Caco-2 (cell line): Measurements from ENCODE around the gene NPHP4. TPM values are rescaled to one million over a fixed set of nuclear protein-coding genes. Genes with fewer than 3 reads are reported as not detected.

ENCODE experiments used
- BruUV-seq: library from RNA; stranded (reverse); fragments of 400-500 nt; replicated peaks from 2 replicates; lab custom pipeline; 2021; lab: Mats Ljungman, UMichigan
- CTCF ChIA-PET: fragments of 300-600 bp; sonication (Branson Sonifier 250); formaldehyde crosslinking; loops from one replicate; lab custom pipeline; 2022; ENCODE audit warnings: antibody characterized with exemption; lab: Charles Lee
- POLR2A ChIA-PET: fragments of 300-600 bp; sonication (Branson Sonifier 250); formaldehyde crosslinking; loops from one replicate; lab custom pipeline; 2022; ENCODE audit warnings: antibody characterized with exemption; lab: Charles Lee
- DNase-seq, 2 experiments: peaks; one replicate each; pipeline versions ENCODE4 v3.0.0 to v3.0.0-alpha.2; 2020 to 2022
- H3K27me3 ChIP-seq: replicated peaks from 2 replicates; pipeline ENCODE4 v1.6.0; 2011; ENCODE audit warnings: low read length; ENCODE audit not compliant: control insufficient read depth, insufficient read depth
- H3K36me3 ChIP-seq: 2 replicates; pipeline ENCODE4 v1.5.1; 2011; ENCODE audit warnings: low read length; ENCODE audit not compliant: control insufficient read depth, insufficient read depth
- H3K4me1 ChIP-seq: fragments of 250-450 bp; sonication (Bioruptor Pico); 2 replicates; pipeline ENCODE4 v1.5.1; 2020; ENCODE audit warnings: mild to moderate bottlenecking
- H3K4me3 ChIP-seq: 2 replicates; pipeline ENCODE4 v1.5.1; 2011; ENCODE audit warnings: low read depth, mild to moderate bottlenecking, control low read depth, low read length
- H3K9me3 ChIP-seq: fragments of 250-450 bp; sonication (Bioruptor Pico); 2 replicates; pipeline ENCODE4 v1.5.1; 2020; ENCODE audit warnings: mild to moderate bottlenecking, moderate library complexity
- H3K27ac Mint-ChIP-seq: one replicate; pipeline ENCODE4 v1.8.0; 2022; ENCODE audit warnings: mixed read lengths; ENCODE audit not compliant: unreplicated experiment
- H3K27me3 Mint-ChIP-seq: one replicate; pipeline ENCODE4 v1.8.0; 2022; ENCODE audit warnings: mixed read lengths; ENCODE audit not compliant: insufficient read depth, unreplicated experiment
- H3K36me3 Mint-ChIP-seq: one replicate; pipeline ENCODE4 v1.8.0; 2022; ENCODE audit warnings: mild to moderate bottlenecking, mixed read lengths; ENCODE audit not compliant: insufficient read depth, unreplicated experiment
- H3K4me1 Mint-ChIP-seq: one replicate; pipeline ENCODE4 v1.8.0; 2022; ENCODE audit warnings: low read depth, mixed read lengths; ENCODE audit not compliant: unreplicated experiment
- H3K4me3 Mint-ChIP-seq: one replicate; pipeline ENCODE4 v1.8.0; 2022; ENCODE audit warnings: mild to moderate bottlenecking, moderate library complexity, mixed read lengths; ENCODE audit not compliant: unreplicated experiment
- H3K9me3 Mint-ChIP-seq: one replicate; pipeline ENCODE4 v1.8.0; 2022; ENCODE audit warnings: mixed read lengths; ENCODE audit not compliant: unreplicated experiment
- CTCF ChIP-seq, 2 experiments: fragments of 200-600 bp in 1 of 2; IDR thresholded peaks; 1 replicate in 1 of 2; 2 replicates in 1 of 2; pipeline versions ENCODE4 v1.5.1 to v1.8.0; 2011 to 2022; ENCODE audit warnings: antibody characterized with exemption in 1 of 2, control low read depth in 1 of 2, inconsistent platforms in 1 of 2, low read depth in 1 of 2, low read length in 1 of 2, mild to moderate bottlenecking in 1 of 2, moderate library complexity in 1 of 2; ENCODE audit not compliant: insufficient read depth in 1 of 2, severe bottlenecking in 1 of 2, unreplicated experiment in 1 of 2
- intact Hi-C: fragments of 100-400 bp; cut with micrococcal nuclease; formaldehyde crosslinking; loops from one replicate; pipeline ENCODE4 v1.10.0; 2022; ENCODE audit not compliant: unreplicated experiment
- total RNA-seq: library from RNA; stranded (reverse); gene quantifications from 2 replicates; pipeline ENCODE4 v1.2.3, GENCODE V29; 2022

The NPHP4 gene
- total RNA-seq, 1 experiment from 2014 or later = 12.3 TPM

- ChIA-PET POLR2A (no interaction called here), CTCF (no interaction called here)
- no peak overlapping the region for H3K4me3 Mint-ChIP-seq
- no peak overlapping the region for H3K4me3 ChIP-seq
- no peak for TF ChIP-seq CTCF (IDR thresholded peaks at IDR 0.05; ENCODE audit: insufficient read depth in 1 of 2, low read depth in 1 of 2, low read length in 1 of 2, severe bottlenecking in 1 of 2, unreplicated experiment in 1 of 2)
- H3K4me1 ChIP-seq = no peaks in the 10 kb centered on the region
- no peaks in the 10 kb centered on the region for H3K36me3 Mint-ChIP-seq
- H3K27me3 Mint-ChIP-seq = no peaks in the 10 kb centered on the region
- BruUV-seq = no TSS peak
- H3K4me1 Mint-ChIP-seq = peaks cover 11% of the 10 kb centered on the region
- H3K27ac Mint-ChIP-seq = no peak overlapping the region
- intact Hi-C loops = no loop called here
- no peaks in the 10 kb centered on the region; the same call in 1 of the 2 replicates for H3K36me3 ChIP-seq
- H3K9me3 Mint-ChIP-seq = no peaks in the 10 kb centered on the region
- no peaks in the 10 kb centered on the region for H3K9me3 ChIP-seq
- peak in 1 of 2 experiments; percentile 21 for DNase-seq
- H3K27me3 ChIP-seq = no peaks in the 10 kb centered on the region
These were observed 32.5 kb downstream of the NPHP4 start for GRCh38 chr1:5959667-5960230.

- no peaks in the 10 kb centered on the region for H3K36me3 Mint-ChIP-seq
- Histone ChIP-seq H3K9me3 (no peaks in the 10 kb centered on the region), H3K36me3 (no peaks in the 10 kb centered on the region; the same call in 1 of the 2 replicates), H3K4me1 (no peaks in the 10 kb centered on the region), H3K27me3 (no peaks in the 10 kb centered on the region), H3K4me3 (no peak overlapping the region)
- no peaks in the 10 kb centered on the region for H3K27me3 Mint-ChIP-seq
- no peaks in the 10 kb centered on the region for H3K9me3 Mint-ChIP-seq
- no peak for TF ChIP-seq CTCF (IDR thresholded peaks at IDR 0.05; ENCODE audit: insufficient read depth in 1 of 2, low read depth in 1 of 2, low read length in 1 of 2, severe bottlenecking in 1 of 2, unreplicated experiment in 1 of 2)
- intact Hi-C loops = no loop called here
- CTCF ChIA-PET = no interaction called here
- POLR2A ChIA-PET = no interaction called here
- H3K4me3 Mint-ChIP-seq = no peak overlapping the region
- no peak for DNase-seq
- BruUV-seq = no TSS peak
- H3K27ac Mint-ChIP-seq = no peak overlapping the region
- H3K4me1 Mint-ChIP-seq = peaks cover 13% of the 10 kb centered on the region
These were observed 33.1 kb downstream of the NPHP4 start for GRCh38 chr1:5959087-5959486.

- TF ChIP-seq CTCF (IDR thresholded peaks at IDR 0.05; ENCODE audit: insufficient read depth in 1 of 2, low read depth in 1 of 2, low read length in 1 of 2, severe bottlenecking in 1 of 2, unreplicated experiment in 1 of 2) = no peak
- POLR2A ChIA-PET = no interaction called here
- intact Hi-C loops = no loop called here
- H3K4me3 Mint-ChIP-seq = no peak overlapping the region
- Histone ChIP-seq H3K4me3 (no peak overlapping the region), H3K36me3 (no peaks in the 10 kb centered on the region; the same call in 1 of the 2 replicates), H3K27me3 (no peaks in the 10 kb centered on the region), H3K4me1 (no peaks in the 10 kb centered on the region), H3K9me3 (no peaks in the 10 kb centered on the region)
- peaks cover 13% of the 10 kb centered on the region for H3K4me1 Mint-ChIP-seq
- no peak for DNase-seq
- H3K9me3 Mint-ChIP-seq = no peaks in the 10 kb centered on the region
- H3K36me3 Mint-ChIP-seq = no peaks in the 10 kb centered on the region
- H3K27me3 Mint-ChIP-seq = no peaks in the 10 kb centered on the region
- no TSS peak for BruUV-seq
- no peak overlapping the region for H3K27ac Mint-ChIP-seq
- CTCF ChIA-PET = no interaction called here
These were observed 36.0 kb downstream of the NPHP4 start for GRCh38 chr1:5956022-5956830.
